Cardiac muscle cell (in vitro differentiated cells and primary cell): Measurements from ENCODE around the gene NUDT9. TPM values are rescaled to one million over a fixed set of nuclear protein-coding genes. Genes with fewer than 3 reads are reported as not detected.
"Not testable (repeated sequence)": the region's sequence is repeated elsewhere in the genome, so short reads cannot be mapped to it uniquely, and the experiment has no call there.

ENCODE experiments used
- DNase-seq, 2 donors: peaks; one replicate each; pipeline versions ENCODE4 v3.0.0 to v3.0.0-alpha.2; 2010 to 2017; ENCODE audit warnings: low read depth in 1 of 2, low spot score in 1 of 2
- H3K27ac ChIP-seq: fragments of 200-600 bp; sonication (generic); 2 replicates; pipeline ENCODE4 v1.5.1; 2016
- H3K27me3 ChIP-seq: fragments of 200-600 bp; sonication (generic); 2 replicates; pipeline ENCODE4 v1.6.0; 2016; ENCODE audit warnings: control low read depth
- H3K36me3 ChIP-seq: fragments of 200-600 bp; sonication (generic); 2 replicates; pipeline ENCODE4 v1.5.1; 2016; ENCODE audit warnings: control low read depth
- H3K4me1 ChIP-seq: fragments of 200-600 bp; sonication (generic); 2 replicates; pipeline ENCODE4 v1.8.1; 2017; ENCODE audit warnings: low read depth, mild to moderate bottlenecking, mixed run types
- H3K4me3 ChIP-seq: fragments of 200-600 bp; sonication (generic); 2 replicates; pipeline ENCODE4 v1.5.1; 2016; ENCODE audit warnings: mild to moderate bottlenecking
- H3K9me3 ChIP-seq: fragments of 200-600 bp; sonication (generic); 2 replicates; pipeline ENCODE4 v1.5.1; 2017; ENCODE audit warnings: low read depth, mild to moderate bottlenecking, control low read depth
- CTCF ChIP-seq: IDR thresholded peaks from 2 replicates; pipeline ENCODE4 v1.5.1; 2012; ENCODE audit warnings: low read depth, mild to moderate bottlenecking, low read length
- polyA plus RNA-seq: library from polyadenylated mRNA; unstranded; fragments of >200 nt; fragmentation: Nextera tagmentation; extraction: Ambion mirVana; gene quantifications from 2 replicates; pipeline ENCODE4 v1.2.1, GENCODE V29; 2016
- total RNA-seq: library from RNA; depleted of rRNA; stranded (reverse); fragments of >200 nt; gene quantifications from 2 replicates; pipeline ENCODE4 v1.2.3, GENCODE V29; 2016

Gene NUDT9
- total and polyA plus RNA-seq, 2 experiments from 2014 or later, result 21.8 to 41.6 TPM

- no peaks in the 10 kb centered on the region for H3K4me1 ChIP-seq
- no peak overlapping the region for H3K27ac ChIP-seq
- H3K4me3 ChIP-seq, result no peak overlapping the region
- H3K36me3 ChIP-seq, result no peaks in the 10 kb centered on the region
- no peak for TF ChIP-seq CTCF
- no peaks in the 10 kb centered on the region for H3K27me3 ChIP-seq
- no peak for DNase-seq
- no peaks in the 10 kb centered on the region for H3K9me3 ChIP-seq
These were observed 68.4 kb downstream of the NUDT9 start for GRCh38 chr4:87490664-87491369.

GRCh38 chr4:87491436-87491835, 69.1 kb downstream of the NUDT9 start:
- TF ChIP-seq CTCF, result no peak
- Histone ChIP-seq H3K36me3 (no peaks in the 10 kb centered on the region), H3K4me1 (no peaks in the 10 kb centered on the region), H3K27me3 (no peaks in the 10 kb centered on the region), H3K9me3 (no peaks in the 10 kb centered on the region), H3K4me3 (no peak overlapping the region), H3K27ac (no peak overlapping the region)
- DNase-seq, result no peak

- not testable (repeated sequence) for H3K4me3 ChIP-seq, H3K4me1 ChIP-seq, H3K36me3 ChIP-seq, H3K27ac ChIP-seq, H3K27me3 ChIP-seq, H3K9me3 ChIP-seq
- DNase-seq, result peak in 1 of 2 donors; percentile 73
These were observed 69.5 kb downstream of the NUDT9 start for GRCh38 chr4:87491851-87492250.

- Histone ChIP-seq H3K9me3 (no peaks in the 10 kb centered on the region), H3K27ac (no peak overlapping the region), H3K27me3 (no peaks in the 10 kb centered on the region), H3K4me1 (no peaks in the 10 kb centered on the region), H3K4me3 (no peak overlapping the region), H3K36me3 (no peaks in the 10 kb centered on the region)
- no peak for DNase-seq
- no peak for TF ChIP-seq CTCF
These were observed 70.7 kb downstream of the NUDT9 start for GRCh38 chr4:87493115-87493514.

- Histone ChIP-seq H3K9me3 (no peaks in the 10 kb centered on the region), H3K4me1 (no peaks in the 10 kb centered on the region), H3K27ac (no peak overlapping the region), H3K36me3 (no peaks in the 10 kb centered on the region), H3K27me3 (no peaks in the 10 kb centered on the region), H3K4me3 (no peak overlapping the region)
- TF ChIP-seq CTCF, result peak; percentile 39
- DNase-seq, result no peak
These were observed 74.8 kb downstream of the NUDT9 start for GRCh38 chr4:87497159-87497558.

- Histone ChIP-seq H3K27me3 (no peaks in the 10 kb centered on the region), H3K4me1 (no peaks in the 10 kb centered on the region), H3K4me3 (no peak overlapping the region), H3K27ac (no peak overlapping the region), H3K9me3 (no peaks in the 10 kb centered on the region), H3K36me3 (no peaks in the 10 kb centered on the region)
- TF ChIP-seq CTCF, result no peak
- no peak for DNase-seq
These were observed 75.2 kb downstream of the NUDT9 start for GRCh38 chr4:87497578-87497977.
